Stimulated activated CD8-positive, alpha-beta memory T cell treated with anti-CD3 and anti-CD28 coated beads, Interleukin-12 subunit alpha, Interleukin-12 subunit beta, amount 100 ng/mL, for 4 hours (primary cell): ENCODE measurements around the gene HPSE.
A peak's percentile ranks its signal among the peaks of the same experiment; 100 is the strongest.

Experiments
- DNase-seq: peaks from one replicate; pipeline ENCODE4 v3.0.0-alpha.2; 2020; ENCODE audit warnings: low read depth

Gene HPSE

DNA sequence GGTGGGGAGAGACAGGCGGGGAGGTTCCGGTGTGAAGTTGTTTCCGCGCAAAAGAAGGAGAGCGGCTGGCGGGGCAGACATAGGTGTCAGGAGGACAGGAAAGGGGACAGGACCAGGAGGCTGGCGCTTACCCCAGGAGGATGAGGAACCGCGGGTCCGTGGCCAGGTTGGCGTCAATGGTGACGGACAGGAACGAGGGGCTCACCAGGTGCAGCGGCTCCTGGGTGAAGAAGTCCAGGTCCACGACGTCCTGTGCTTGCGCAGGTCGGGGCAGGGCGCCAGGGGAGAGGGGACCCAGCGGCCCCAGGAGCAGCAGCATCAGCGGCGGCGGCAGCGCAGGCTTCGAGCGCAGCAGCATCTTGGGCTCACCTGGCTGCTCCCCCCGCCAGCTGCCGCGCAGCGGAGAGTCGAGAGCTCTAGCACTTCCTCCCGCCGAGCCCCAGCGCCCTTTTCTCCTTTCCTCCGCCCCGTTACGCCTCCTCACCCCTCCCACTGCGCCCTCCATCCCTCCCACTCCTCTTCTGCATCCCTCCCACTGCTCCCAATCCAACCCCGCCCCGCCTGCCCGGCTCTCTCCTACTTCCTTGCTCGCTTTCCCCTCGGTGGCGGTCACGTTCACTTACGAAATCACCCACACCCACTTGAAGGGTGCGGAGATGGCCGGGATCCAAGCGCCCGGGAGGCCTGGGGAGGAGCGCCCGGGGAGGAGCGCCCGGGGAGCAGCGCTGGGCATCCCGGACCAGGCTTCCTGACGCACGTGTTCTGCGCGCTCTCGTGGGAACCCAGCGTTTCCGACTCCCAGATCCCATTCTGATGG, at the start of gene HPSE:
Gene HPSE (minus strand): TSS at position 424 of the 817 bp plus-strand sequence. CDS start 66 bp downstream, at position 358.
- peak; percentile 47 for DNase-seq

DNA sequence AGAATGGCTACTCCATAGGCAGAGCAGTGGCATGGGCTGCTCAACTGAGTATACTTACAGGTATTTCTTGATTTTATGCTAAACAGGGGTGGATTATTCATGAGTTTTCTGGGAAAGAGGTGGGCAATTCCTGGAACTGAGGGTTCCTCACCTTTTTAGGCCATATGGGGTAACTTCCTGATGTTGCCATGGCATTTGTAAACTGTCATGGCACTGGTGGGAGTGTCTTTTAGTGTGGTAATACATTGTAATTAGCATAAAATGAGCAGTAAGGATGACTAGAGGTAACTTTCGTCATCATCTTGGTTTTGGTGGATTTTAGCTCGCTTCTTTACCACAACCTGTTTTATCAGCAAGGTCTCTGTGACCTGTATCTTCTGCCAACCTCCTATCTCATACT, 48.2 kb upstream of the HPSE start:
- DNase-seq, result no peak

DNA sequence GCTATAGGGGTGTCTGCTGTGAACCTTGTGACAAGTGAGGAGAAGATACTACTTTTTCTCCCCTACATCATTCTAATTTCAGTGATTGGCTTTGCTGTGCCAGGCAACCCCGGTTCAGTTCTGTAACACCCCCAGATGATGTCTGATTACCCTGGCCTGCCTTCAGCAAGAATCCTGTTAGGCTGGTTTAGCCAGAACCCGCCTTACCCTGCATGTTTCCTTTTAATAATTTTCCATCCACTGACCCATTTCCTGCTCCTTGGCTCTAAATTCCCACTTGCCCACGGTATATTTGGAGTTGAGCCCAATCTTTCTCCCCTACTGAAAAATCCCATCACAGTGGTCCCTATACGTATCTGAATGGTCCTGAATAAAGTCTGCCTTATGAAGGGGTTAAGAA, 46.5 kb upstream of the HPSE start:
- DNase-seq, result no peak

DNA sequence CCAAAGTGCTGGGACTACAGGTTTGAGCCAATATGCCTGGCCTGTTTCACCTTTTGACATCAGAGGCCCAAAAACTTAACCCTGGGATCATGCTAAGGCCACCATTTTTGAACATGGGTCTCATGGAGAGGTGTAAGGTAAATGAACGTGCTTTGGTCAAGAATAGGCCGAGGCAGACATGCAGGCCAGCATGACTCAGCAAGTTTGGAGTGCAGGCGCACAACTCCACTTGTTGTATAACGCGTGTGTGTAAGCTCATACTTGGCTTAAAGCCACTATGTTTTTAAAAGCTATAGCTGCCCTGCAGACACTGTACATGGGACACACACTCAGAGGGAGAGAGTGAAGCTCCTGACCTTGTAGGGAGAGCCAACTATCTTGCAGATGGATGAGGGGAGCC, 43.8 kb upstream of the HPSE start:
- no peak for DNase-seq

DNA sequence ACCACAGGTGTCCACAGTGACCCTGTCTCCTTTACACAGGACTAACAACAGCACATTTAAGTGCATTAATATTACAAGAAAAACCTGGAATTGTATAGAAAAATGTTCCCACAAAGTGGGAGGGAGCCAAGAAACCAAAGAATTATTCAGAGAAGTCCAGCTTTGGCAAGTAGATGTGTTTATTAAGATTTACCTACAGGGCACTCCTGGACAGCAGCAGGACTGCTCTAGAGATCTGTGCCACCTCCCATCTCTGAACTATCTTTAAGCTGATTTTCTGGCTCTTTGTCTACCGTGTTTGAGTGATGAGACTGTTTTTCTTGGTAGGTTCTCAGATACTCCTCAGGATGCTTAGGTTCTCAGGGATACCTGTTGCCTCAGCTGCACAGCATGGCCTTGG, 38.3 kb upstream of the HPSE start:
- DNase-seq, result no peak

DNA sequence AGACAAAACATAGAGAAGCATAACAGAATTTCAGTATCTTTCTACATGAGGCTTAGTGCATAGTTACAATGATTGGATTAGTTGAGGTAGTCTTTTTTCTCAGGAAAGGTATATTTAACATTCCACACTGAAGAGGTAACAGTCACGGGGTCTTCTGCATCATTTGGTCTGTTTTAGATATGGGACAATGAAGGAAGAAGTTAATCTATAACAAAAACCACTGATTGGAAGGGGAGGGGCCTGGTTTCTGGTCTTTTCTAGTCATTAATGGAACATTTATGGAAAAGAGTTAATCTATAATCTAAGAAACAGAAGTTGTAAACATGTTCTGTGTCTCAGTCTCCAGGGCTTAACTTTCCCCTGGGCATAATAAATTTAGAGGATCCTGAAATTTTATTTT, 37.3 kb upstream of the HPSE start:
- no peak for DNase-seq

DNA sequence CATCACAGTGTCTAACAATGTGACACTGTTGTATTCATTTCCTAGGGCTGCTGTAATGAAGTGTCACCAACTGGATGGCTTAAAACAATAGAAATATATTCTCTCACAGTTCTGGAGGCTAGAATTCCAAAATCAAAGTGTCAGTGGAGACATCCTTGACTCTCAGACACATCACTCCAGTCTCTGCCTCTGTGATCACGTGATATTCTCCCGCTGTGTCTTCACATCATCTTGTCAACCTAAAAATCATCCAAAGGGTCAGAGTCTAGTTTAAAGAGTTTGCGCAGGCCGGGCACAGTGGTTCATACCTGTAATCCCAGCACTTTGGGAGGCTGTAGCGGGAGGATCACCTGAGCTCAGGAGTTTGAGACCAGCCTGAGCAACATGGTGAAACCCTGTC, 36.6 kb upstream of the HPSE start:
- DNase-seq, result no peak

DNA sequence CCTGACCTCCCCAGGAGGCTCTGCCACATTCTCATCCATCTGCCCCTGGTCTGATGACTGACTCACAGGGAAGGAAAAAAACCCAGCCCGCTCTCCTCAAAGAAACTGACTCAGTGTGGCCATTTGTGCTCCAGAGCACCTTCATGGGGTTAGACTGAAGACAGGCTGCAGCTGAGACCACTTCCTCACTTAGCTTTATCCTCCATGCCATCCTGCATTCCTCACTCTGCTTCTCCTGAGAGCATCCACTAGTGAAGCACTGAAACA, 35.9 kb upstream of the HPSE start:
- DNase-seq, result no peak

DNA sequence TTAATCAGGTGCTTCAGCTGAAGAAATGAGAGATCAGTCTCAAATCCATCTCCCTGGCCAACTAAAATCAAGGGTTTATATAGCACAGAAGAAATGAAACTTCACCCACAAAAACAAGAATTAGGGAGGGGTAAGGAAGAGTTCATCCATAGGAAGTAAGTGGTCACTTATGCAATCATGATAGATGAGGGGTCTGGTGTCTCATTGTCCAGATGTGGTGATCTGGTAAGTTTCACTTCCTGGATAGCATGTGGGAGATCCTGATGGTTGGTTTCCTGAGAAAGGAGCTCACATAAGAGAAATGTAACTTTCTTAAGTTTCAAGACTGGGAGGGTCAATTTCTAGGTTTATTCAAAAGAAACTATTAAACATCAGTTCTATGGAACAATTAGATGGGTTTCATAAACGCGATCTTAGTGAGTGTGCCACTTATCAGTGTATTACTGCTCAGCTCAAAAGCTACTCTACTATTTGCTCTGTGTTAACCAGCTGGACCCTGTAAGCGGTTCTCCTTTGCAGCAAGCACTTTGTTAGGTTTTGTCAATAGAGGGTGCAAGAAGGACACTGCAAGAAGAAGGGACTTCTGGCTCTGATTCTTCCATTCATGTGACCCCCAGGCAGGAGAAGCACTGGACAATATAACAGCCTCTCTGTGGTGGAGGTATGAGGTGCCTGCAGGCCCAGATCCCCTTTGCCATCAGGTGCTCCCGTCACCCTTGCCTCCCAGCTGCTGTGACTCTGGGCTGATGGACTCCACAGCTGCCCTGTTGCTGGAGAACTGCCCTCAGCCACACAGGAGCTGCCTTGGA, 35.4 kb upstream of the HPSE start:
- no peak for DNase-seq

DNA sequence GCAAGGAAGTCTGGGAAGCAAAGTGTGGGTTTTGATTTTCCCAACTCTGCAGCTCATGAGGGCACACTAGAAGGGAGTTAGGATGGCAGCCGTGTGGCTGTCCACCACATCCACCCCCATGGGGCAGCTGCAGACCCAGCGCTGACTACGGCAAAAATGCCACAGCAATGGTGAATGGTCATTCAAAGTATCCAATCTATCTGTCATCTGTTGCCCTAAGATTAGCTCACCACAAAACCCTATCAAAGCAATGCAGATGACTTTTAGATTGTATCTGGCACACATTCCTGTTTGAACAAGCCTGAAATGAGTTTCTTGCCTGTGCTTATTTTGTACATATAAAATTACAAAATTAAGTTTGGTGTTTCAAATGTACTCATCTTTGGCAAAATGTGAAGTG, 29.7 kb upstream of the HPSE start:
- DNase-seq, result no peak

DNA sequence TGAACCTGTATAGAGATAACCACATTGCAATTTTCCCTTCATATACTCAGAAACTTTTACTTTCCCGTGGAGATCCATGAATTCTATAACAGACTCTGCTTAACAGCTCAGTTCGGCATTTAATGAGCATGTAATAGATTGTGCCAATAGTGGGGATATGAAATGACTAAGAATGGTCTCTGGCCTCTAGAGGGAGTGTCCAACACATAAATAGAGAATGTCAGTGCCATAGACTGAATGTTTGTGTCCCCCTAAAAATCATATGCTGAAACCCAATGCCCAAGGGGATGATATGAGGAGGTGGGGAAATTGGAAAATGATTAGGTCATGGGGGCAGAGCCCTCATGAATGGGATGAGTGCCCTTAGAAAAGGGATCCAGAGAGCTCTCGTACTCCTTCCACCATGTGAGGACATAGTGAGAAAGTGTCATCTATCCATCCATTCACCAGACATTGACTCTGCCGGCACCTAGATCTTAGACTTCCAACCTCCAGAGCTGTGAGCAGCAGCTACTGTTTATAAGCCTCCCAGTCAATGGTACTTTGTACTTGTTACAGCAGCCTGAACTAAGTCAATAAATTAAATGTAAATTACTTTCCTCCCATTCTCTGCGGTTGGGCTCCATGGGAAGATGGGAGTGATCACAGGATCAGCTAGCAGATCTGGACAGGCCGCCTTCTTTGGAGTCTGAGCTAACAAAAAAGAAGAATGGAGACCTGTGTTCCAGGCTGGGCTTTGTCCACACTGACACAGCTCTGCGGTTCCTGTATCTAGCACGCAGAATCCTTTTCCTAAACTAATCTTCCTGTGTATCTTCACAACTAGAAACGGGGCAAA, 28.1 kb upstream of the HPSE start:
- no peak for DNase-seq

DNA sequence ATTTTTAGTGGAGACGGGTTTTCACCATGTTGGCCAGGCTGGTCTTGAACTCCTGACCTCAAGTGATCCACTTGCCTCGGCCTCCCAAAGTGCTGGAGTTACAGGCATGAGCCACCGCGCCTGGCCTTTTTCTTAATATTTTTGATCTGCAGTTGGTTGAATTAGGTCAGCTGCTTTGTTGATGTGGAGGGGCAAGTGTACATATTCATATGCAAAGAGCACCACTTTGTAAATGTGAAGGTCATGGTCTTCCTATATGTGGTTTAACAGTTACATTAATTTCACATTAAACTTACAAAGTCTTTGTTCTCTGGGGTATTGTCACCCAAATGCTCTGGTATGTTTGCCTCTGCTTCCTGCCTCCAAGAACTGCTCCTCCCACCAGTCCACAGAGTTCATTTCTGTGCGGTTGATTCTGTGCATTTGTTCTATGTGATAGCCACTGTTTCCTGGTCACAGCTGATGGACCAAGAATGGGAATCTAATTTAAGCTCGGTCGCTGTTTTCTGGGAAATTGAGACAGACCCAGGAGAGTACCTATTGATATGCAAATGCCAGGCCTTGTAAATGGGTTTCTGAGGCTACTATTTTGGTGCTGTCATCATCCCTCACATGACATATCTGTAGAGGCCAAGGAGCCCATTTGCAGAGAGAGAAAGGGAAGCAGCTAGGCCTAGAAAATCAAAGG, 26.9 kb upstream of the HPSE start:
- no peak for DNase-seq

DNA sequence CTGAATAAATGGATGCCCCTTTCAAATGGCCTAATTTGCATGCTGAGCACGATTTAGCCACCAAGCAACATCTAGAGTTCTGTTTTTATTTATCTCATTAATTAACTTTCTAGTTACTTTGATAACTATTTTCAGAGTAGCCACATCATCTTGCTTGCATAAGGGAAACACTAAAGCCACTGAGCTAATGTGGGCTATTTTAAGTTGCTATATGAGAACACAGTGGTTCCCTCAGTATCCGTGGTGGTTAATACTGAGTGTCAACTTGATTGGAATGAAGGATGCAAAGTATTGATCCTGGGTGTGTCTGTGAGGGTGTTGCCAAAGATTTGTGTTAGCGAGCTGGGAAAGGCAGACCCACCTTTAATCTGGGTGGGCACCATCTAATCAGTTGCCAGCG, 25.4 kb upstream of the HPSE start:
- no peak for DNase-seq

DNA sequence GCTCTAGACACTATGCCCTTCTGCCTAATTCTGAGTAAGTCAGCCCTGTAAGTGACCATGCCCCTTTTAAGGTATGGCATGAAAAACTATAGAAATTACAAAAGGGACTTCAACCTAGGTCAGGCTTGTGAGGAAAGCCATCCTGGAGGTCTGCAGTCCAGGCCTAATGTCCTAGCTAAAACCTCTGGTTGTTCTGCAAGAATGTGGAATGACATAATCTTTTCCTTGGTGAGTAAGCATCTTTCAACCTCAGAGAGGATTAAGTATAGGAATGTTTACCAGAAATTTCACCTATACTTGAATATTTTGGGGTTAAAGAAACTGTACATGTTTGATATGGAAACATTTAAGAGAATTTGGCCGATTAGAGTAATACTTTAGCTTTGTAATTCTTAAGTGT, 23.8 kb upstream of the HPSE start:
- no peak for DNase-seq

DNA sequence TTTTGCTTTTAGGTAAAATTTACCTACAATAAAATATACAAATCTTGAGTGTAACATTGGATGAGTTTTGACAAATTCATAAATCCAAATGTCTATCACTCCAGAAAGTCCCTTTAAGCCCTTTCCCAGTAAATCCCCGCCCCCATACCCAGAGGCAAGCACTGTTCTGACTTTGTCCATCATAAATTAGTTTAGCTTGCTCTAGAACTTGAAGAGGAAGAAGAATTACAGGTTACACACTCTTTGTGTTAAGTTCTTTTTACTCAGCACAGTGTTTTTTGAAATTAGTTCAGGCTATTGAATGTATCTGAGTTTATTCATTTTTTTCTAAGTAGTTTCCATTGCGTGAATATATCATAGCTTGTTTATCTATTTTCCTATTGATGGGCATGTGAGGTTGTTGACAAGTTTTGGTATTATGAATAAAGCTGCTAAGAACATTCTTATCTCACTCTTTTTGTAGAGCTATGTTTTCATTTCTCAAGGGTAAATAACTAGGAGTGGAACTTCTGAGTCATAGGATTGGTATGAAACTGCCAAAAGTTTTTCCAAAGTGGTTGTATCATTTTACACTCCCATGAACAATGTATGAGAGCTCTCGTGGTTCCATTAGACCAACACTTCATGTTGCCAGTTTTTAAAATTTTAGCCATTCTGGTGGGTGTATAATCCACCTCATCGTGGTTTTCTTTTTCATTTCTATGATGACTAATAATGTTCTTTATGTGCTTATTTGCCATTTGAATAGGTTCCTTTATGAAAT, 22.4 kb upstream of the HPSE start:
- DNase-seq, result no peak

DNA sequence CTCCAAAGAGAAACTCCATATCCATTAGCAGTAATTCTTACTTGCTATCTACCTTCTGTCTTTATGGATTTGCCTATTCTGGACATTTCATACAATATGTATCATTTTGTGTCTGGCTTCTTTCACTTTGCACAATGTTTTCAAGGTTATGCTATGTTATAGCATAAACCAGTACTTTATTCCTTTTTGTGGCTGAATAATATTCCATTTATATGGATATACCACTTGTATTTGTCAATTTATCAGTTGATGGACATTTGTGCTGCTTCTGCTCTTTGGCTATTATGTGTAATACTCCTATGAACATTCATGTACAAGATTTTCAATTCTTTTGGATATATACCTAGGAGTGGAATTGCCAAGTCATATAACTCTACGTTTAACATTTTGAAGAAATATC, 18.9 kb upstream of the HPSE start:
- no peak for DNase-seq

DNA sequence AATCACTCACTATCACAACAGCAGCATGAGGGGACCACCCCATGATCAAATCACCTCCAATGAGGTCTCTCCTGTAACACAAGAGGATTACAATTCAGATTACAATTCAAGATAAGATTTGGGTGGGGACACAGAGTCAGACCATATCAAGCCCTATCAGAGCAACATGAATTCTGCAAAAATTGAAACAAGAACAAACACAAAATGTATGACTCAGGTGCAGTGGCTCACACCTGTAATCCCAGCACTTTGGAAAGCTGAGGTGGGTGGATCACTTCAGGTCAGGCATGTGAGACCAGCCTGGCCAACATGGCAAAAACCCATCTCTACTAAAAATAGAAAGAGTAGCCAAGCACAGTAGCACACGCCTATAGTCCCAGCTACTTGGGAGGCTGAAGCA, 13.4 kb upstream of the HPSE start:
- DNase-seq, result no peak

DNA sequence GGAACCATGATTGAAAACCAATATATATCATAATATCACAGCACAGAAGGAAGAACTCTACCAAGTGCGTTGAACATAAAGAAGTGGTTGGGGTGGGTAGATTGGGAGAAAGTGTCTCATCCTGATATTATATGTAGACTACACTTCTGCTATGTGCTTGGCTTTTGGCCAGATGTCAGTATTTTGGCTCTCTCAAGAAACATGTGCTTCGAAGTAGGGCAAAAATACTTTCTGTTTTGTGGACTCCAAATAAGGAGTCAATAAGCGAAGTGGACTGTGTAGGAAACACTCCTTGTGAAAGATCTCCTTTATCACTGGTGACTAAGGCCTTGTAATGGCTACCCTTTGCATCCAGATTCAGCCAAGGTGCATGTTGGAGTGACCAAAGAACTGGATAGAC, 7.8 kb upstream of the HPSE start:
- DNase-seq, result no peak

DNA sequence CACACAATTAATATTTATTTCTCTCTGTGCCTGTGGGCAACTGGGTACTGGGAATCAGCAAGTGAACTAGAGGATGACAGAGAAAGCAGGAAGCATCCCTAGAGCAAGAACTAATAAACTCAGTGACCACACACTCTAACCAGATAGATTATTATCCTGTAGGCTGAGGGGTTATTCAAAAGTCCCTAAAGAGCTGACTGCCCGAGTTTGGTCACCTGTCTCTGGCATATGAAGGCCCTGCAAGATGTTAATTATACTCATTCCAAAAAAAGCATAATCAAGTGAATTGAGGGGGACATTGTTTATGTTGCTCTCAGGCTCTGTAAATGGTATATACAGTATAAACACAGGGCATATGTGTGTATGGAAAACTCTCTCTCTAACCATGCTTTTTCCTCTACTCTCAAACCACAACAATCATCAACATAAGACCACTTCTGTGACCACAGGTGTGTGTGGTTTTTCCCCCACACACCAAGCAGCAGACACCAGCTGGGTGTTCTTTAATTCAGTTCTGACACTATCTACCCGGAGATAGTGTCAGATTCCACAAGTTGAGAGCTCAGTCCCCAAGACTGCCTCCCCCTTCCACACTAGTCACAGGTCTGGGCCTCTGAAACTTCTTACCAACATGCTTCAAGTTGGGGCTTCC, 6.2 kb upstream of the HPSE start:
- DNase-seq, result no peak

DNA sequence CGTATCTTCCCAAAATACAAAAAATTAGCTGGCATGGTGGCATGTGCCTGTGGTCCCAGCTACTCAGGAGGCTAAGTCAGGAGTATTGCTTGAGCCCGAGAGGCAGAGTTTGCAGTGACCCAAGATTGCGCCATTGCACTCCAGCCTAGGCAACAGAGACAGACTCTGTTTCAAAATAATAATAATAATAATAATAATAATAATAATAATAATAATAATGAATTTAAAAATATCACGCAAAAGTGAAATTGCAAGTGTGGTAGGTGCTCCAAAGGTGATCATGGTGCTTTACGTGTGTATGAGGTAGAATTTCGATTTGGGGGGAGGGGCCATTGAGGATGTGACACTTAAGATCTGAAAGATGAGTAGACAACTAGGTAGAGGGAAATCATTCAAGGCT, 4.9 kb upstream of the HPSE start:
- DNase-seq, result no peak

DNA sequence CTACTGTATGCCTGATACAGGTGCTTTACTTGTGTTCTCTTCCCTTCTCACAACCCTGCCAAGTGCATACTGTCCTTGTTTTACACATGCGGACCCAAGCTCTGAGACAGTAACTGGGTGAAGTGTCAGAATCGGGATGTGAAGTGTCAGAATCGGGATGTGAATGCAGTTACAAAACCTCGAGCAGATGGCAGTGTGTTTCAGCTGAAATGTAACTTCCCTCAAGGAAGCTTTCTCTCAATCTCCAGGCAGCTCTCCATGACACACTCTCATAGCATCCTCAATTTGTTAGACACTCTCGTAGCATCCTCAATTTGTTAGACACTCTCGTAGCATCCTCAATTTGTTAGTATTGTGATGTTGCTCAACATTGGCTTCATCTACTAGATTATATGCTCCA, 1.1 kb upstream of the HPSE start:
- DNase-seq, result no peak
